OCI-LY1 (cell line): Measurements from ENCODE around the gene BMP5.

Experiments used
- H2AFZ ChIP-seq: fragments of 200-600 bp; sonication (generic), shearing (Covaris generic); 2 replicates; pipeline ENCODE4 v1.6.0; 2014; ENCODE audit warnings: antibody characterized with exemption, mild to moderate bottlenecking, low read length
- H3F3A ChIP-seq: fragments of 200-600 bp; sonication (generic), shearing (Covaris generic); 2 replicates; pipeline ENCODE4 v1.6.0; 2014; ENCODE audit warnings: mild to moderate bottlenecking, antibody characterized with exemption, low read length, moderate library complexity; ENCODE audit not compliant: insufficient read depth
- H3K27ac ChIP-seq: fragments of 200-600 bp; sonication (generic); 2 replicates; pipeline ENCODE4 v1.5.1; 2014; ENCODE audit warnings: low read length, mixed run types, mild to moderate bottlenecking, low read depth; ENCODE audit not compliant: poor library complexity, severe bottlenecking
- H3K27me3 ChIP-seq: fragments of 200-600 bp; sonication (generic); 2 replicates; pipeline ENCODE4 v1.6.0; 2014; ENCODE audit warnings: antibody characterized with exemption, mild to moderate bottlenecking, low read length, moderate library complexity; ENCODE audit not compliant: insufficient read depth
- H3K36me3 ChIP-seq: fragments of 200-600 bp; sonication (generic); 2 replicates; pipeline ENCODE4 v1.6.1; 2014; ENCODE audit warnings: mild to moderate bottlenecking, antibody characterized with exemption, low read length, moderate library complexity, mixed read lengths; ENCODE audit not compliant: insufficient read depth
- H3K4me1 ChIP-seq: fragments of 200-600 bp; sonication (generic); 2 replicates; pipeline ENCODE4 v1.5.1; 2014; ENCODE audit warnings: mild to moderate bottlenecking, low read length, moderate library complexity; ENCODE audit not compliant: insufficient read depth, severe bottlenecking
- H3K4me2 ChIP-seq: fragments of 200-600 bp; sonication (generic), shearing (Covaris generic); 2 replicates; pipeline ENCODE4 v1.6.1; 2014; ENCODE audit warnings: low read length
- H3K4me3 ChIP-seq: fragments of 200-600 bp; sonication (generic); 2 replicates; pipeline ENCODE4 v1.5.1; 2014; ENCODE audit warnings: low read length, low read depth, mild to moderate bottlenecking, mixed read lengths; ENCODE audit not compliant: poor library complexity, severe bottlenecking
- H3K79me2 ChIP-seq: fragments of 200-600 bp; shearing (Covaris generic); 2 replicates; pipeline ENCODE4 v1.6.1; 2016; ENCODE audit warnings: mixed run types, low read length, mixed read lengths; ENCODE audit not compliant: insufficient read depth
- H3K9ac ChIP-seq: fragments of 200-600 bp; sonication (generic), shearing (Covaris generic); 2 replicates; pipeline ENCODE4 v1.6.1; 2014; ENCODE audit warnings: mild to moderate bottlenecking, low read length, mixed read lengths
- H3K9me2 ChIP-seq: fragments of 200-600 bp; sonication (generic), shearing (Covaris generic); 2 replicates; pipeline ENCODE4 v1.6.1; 2014; ENCODE audit warnings: low read depth, mild to moderate bottlenecking, low read length, mixed read lengths
- H3K9me3 ChIP-seq: fragments of 200-600 bp; shearing (Covaris generic); 2 replicates; pipeline ENCODE4 v1.6.1; 2014; ENCODE audit warnings: low read length, mixed read lengths
- H4K20me1 ChIP-seq: fragments of 200-600 bp; sonication (generic), shearing (Covaris generic); 2 replicates; pipeline ENCODE4 v1.6.0; 2016; ENCODE audit warnings: mild to moderate bottlenecking, low read length; ENCODE audit not compliant: insufficient read depth
- CTCF ChIP-seq: fragments of 200-600 bp; sonication (generic), shearing (Covaris generic); IDR thresholded peaks from 2 replicates; pipeline ENCODE4 v1.5.1; 2017; ENCODE audit warnings: mild to moderate bottlenecking, antibody characterized with exemption, low read length, moderate library complexity, mixed read lengths
- EZH2 ChIP-seq: fragments of 200-600 bp; sonication (generic), shearing (Covaris generic); IDR thresholded peaks from 2 replicates; pipeline ENCODE4 v1.8.0; 2017; ENCODE audit warnings: borderline replicate concordance, mixed run types, mild to moderate bottlenecking, antibody characterized with exemption, low read length, moderate library complexity, mixed read lengths

Gene BMP5

GRCh38 chr6:55772730-55773129 lies 102.7 kb downstream of the BMP5 start:
- Histone ChIP-seq H3K79me2 (no peaks in the 10 kb centered on the region), H3K27ac (no peak overlapping the region), H3F3A (no peaks in the 10 kb centered on the region), H3K27me3 (no peaks in the 10 kb centered on the region), H3K9me2 (no peaks in the 10 kb centered on the region), H3K9me3 (no peaks in the 10 kb centered on the region), H2AFZ (no peak overlapping the region), H3K4me3 (no peak overlapping the region), H4K20me1 (no peaks in the 10 kb centered on the region), H3K9ac (no peak overlapping the region), H3K36me3 (no peaks in the 10 kb centered on the region), H3K4me1 (no peaks in the 10 kb centered on the region), H3K4me2 (no peak overlapping the region)
- no peak for TF ChIP-seq CTCF
- no peak for TF ChIP-seq EZH2

- H3F3A ChIP-seq, result no peaks in the 10 kb centered on the region
- no peaks in the 10 kb centered on the region for H3K4me1 ChIP-seq
- H4K20me1 ChIP-seq, result no peaks in the 10 kb centered on the region
- H3K27ac ChIP-seq, result no peak overlapping the region
- H3K4me3 ChIP-seq, result no peak overlapping the region
- TF ChIP-seq CTCF (no peak), EZH2 (no peak)
- H3K27me3 ChIP-seq, result no peaks in the 10 kb centered on the region
- no peaks in the 10 kb centered on the region for H3K9me2 ChIP-seq
- no peaks in the 10 kb centered on the region for H3K9me3 ChIP-seq
- H3K4me2 ChIP-seq, result no peak overlapping the region
- no peaks in the 10 kb centered on the region for H3K79me2 ChIP-seq
- H3K36me3 ChIP-seq, result no peaks in the 10 kb centered on the region
- H2AFZ ChIP-seq, result no peak overlapping the region
- H3K9ac ChIP-seq, result no peak overlapping the region
Measured at GRCh38 chr6:55759536-55759935, 115.9 kb downstream of the BMP5 start.

GRCh38 chr6:55758156-55758937 lies 117.0 kb downstream of the BMP5 start:
- Histone ChIP-seq H3K79me2 (no peaks in the 10 kb centered on the region), H3K9me3 (no peaks in the 10 kb centered on the region), H3K36me3 (no peaks in the 10 kb centered on the region), H3K4me2 (no peak overlapping the region), H4K20me1 (no peaks in the 10 kb centered on the region), H2AFZ (no peak overlapping the region), H3F3A (no peaks in the 10 kb centered on the region), H3K4me3 (no peak overlapping the region), H3K27me3 (no peaks in the 10 kb centered on the region), H3K9me2 (no peaks in the 10 kb centered on the region), H3K9ac (no peak overlapping the region), H3K4me1 (no peaks in the 10 kb centered on the region), H3K27ac (no peak overlapping the region)
- TF ChIP-seq CTCF (no peak), EZH2 (no peak)
